Measurements from ENCODE around the gene GAMT.
"Not testable (repeated sequence)": the region's sequence is repeated elsewhere in the genome, so short reads cannot be mapped to it uniquely, and the experiment has no call there.

The GAMT gene

GRCh38 chr19:1423436-1424191 is 22.3 kb upstream of the GAMT start:
- H3K27ac ChIP-seq = peak overlapping the region; percentile 72
- TF ChIP-seq CTCF (conservative IDR thresholded peaks at IDR 0.05; ENCODE audit: low read depth) = no peak
- ChIA-PET CTCF (no interaction called here), POLR2A (ENCODE audit: low non-redundant PET) (interaction anchor here (0.5 kb wide), 1 partner anchor 12 kb away, joined by 4 read pairs; no protein-coding TSS in a partner anchor)
- DNase-seq (ENCODE audit: low spot score) = no peak

GRCh38 chr19:1422943-1423342 is 21.6 kb upstream of the GAMT start:
- H3K27ac ChIP-seq = peak overlapping the region; percentile 72
- TF ChIP-seq CTCF (conservative IDR thresholded peaks at IDR 0.05; ENCODE audit: low read depth) = no peak
- ChIA-PET POLR2A (ENCODE audit: low non-redundant PET) (interaction anchor here (0.5 kb wide), 1 partner anchor 13 kb away, joined by 4 read pairs; no protein-coding TSS in a partner anchor), CTCF (no interaction called here)
- DNase-seq (ENCODE audit: low spot score) = no peak

- H3K27ac ChIP-seq = peak overlapping the region; percentile 72
Observed at GRCh38 chr19:1422360-1422759, 21.0 kb upstream of the GAMT start.

GRCh38 chr19:1421958-1422305 is 20.6 kb upstream of the GAMT start:
- ChIA-PET POLR2A (ENCODE audit: low non-redundant PET) (no interaction called here), CTCF (no interaction called here)
- peak overlapping the region; percentile 72 for H3K27ac ChIP-seq
- DNase-seq (ENCODE audit: low spot score) = no peak
- no peak for TF ChIP-seq CTCF (conservative IDR thresholded peaks at IDR 0.05; ENCODE audit: low read depth)

More at GRCh38 chr19:1422360-1422759, 21.0 kb upstream of the GAMT start:
- POLR2A ChIA-PET (ENCODE audit: low non-redundant PET) = no interaction called here
- CTCF ChIA-PET = no interaction called here
- no peak for TF ChIP-seq CTCF (conservative IDR thresholded peaks at IDR 0.05; ENCODE audit: low read depth)
- DNase-seq (ENCODE audit: low spot score) = no peak

GRCh38 chr19:1421218-1421957 is 20.0 kb upstream of the GAMT start:
- no peak for DNase-seq (ENCODE audit: low spot score)
- POLR2A ChIA-PET (ENCODE audit: low non-redundant PET) = no interaction called here
- TF ChIP-seq CTCF (conservative IDR thresholded peaks at IDR 0.05; ENCODE audit: low read depth) = no peak
- H3K27ac ChIP-seq = peak overlapping the region; percentile 72
- CTCF ChIA-PET = interaction anchor here (1.1 kb wide), 1 partner anchor 16 kb away, joined by 3 read pairs; no protein-coding TSS in a partner anchor

- no peak for TF ChIP-seq CTCF (conservative IDR thresholded peaks at IDR 0.05; ENCODE audit: low read depth)
- ChIA-PET CTCF (interaction anchor here (0.6 to 1.1 kb wide), 3 partner anchors 17 to 137 kb away, joined by 3 to 4 read pairs (median 3); no protein-coding TSS in a partner anchor), POLR2A (ENCODE audit: low non-redundant PET) (no interaction called here)
- DNase-seq (ENCODE audit: low spot score) = no peak
- H3K27ac ChIP-seq = peak overlapping the region; percentile 72
Observed at GRCh38 chr19:1420590-1420989, 19.2 kb upstream of the GAMT start.

GRCh38 chr19:1420085-1420484 is 18.7 kb upstream of the GAMT start:
- POLR2A ChIA-PET (ENCODE audit: low non-redundant PET); H3K27ac ChIP-seq; DNase-seq (ENCODE audit: low spot score): not testable (repeated sequence)
- CTCF ChIA-PET = interaction anchor here (0.6 to 1.1 kb wide), 3 partner anchors 17 to 136 kb away, joined by 3 to 4 read pairs (median 3); no protein-coding TSS in a partner anchor
